Measurements from ENCODE around the gene NRXN3.

Gene NRXN3

DNA sequence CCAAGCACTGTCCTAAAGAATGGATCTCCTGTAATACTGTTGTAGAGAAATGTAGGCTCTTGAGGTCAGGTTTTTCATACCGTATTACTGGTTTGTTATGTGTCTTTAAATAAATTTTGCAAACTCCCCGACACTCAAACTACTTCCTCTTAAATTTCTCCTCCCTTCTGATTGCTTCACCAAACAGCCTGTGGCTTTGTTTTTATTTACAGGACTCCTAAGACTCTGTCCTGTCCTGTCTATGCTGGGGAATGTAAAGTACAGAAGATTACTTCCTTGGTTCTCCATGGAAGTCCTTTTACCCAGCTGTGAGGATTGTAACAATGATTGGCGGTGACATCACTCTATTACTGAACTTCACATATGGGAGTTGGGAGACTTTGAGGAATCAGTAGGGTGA, 1167.6 kb downstream of the NRXN3 start:
- Histone ChIP-seq H3K27ac (peak overlapping the region in 2 of 11 experiments; percentile 3 to 36; a peak in 3 of 22 replicates), H3K36me3 (no peaks in the 10 kb centered on the region), H3K27me3 (no peaks in the 10 kb centered on the region), H3K4me2 (peak overlapping the region in 5 of 11 experiments; percentile 0 to 35 (median 14); a peak in 6 of 22 replicates), H3K4me3 (no peak overlapping the region), H3K4me1 (peaks cover 0 to 14% (median 0%) of the 10 kb centered on the region in 10 experiments; a peak in 7 of 20 replicates), H3K9ac (no peak overlapping the region), H3K9me3 (replicated peaks in 1 of 11) (no peaks in the 10 kb centered on the region), H4K20me1 (no peaks in the 10 kb centered on the region)
- TF ChIP-seq Cebpa-rat (IDR thresholded peaks at IDR 0.05), result peak in 1 of 11 experiments; percentile 50; a peak in 2 of 22 replicates

DNA sequence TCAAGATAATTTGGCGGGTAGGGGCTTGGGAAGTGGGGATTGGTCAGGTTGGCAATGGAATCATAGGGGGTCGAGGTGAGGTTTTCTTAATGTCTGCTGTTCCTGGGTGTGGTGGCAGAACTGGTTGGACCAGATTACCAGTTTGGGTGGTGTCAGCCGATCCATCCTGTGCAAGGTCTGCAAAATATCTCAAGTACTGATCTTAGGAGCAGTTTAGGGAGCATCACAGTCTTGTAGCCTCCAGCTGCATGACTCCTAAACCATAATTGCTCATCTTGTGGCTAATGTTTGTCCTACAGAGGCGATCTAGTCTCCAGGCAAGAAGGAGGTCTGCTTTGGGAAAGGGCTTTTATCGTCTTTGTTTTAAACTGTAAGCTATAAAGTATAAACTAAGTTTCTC, 1172.8 kb downstream of the NRXN3 start:
- peaks cover 0 to 5% (median 0%) of the 10 kb centered on the region in 10 experiments; a peak in 7 of 20 replicates for H3K4me1 ChIP-seq
- H4K20me1 ChIP-seq, result no peaks in the 10 kb centered on the region
- TF ChIP-seq Cebpa-rat (IDR thresholded peaks at IDR 0.05), result no peak
- no peak overlapping the region for H3K9ac ChIP-seq
- no peak overlapping the region for H3K4me3 ChIP-seq
- no peaks in the 10 kb centered on the region for H3K9me3 ChIP-seq (replicated peaks in 1 of 11)
- no peak overlapping the region for H3K4me2 ChIP-seq
- H3K27ac ChIP-seq, result no peak overlapping the region
- no peaks in the 10 kb centered on the region for H3K27me3 ChIP-seq
- no peaks in the 10 kb centered on the region for H3K36me3 ChIP-seq

DNA sequence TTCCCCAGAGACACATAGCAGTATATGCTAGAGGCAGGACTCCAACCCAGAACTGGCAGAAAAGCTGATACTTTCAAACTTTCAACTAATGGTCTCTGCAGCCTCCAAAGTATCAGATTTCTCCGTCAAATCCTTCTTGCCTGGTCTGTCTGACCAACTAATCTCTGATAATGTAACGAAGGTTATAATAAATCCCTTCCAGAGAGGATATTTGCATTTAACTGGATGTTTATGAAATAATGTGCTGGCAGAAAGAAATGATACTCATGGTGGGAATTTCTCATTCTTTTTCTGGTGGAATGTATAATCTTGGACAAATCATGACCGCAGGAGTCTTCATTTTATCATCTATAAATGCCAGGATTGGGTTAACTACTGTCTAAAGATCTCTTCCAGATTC, 1180.8 kb downstream of the NRXN3 start:
- no peak overlapping the region for H3K4me3 ChIP-seq
- H4K20me1 ChIP-seq, result no peaks in the 10 kb centered on the region; a peak in 1 of 22 replicates
- H3K4me2 ChIP-seq, result no peak overlapping the region
- no peak overlapping the region for H3K27ac ChIP-seq
- TF ChIP-seq Cebpa-rat (IDR thresholded peaks at IDR 0.05), result no peak
- no peak overlapping the region for H3K9ac ChIP-seq
- H3K27me3 ChIP-seq, result no peaks in the 10 kb centered on the region
- no peaks in the 10 kb centered on the region for H3K9me3 ChIP-seq (replicated peaks in 1 of 11)
- no peaks in the 10 kb centered on the region for H3K36me3 ChIP-seq
- no peaks in the 10 kb centered on the region for H3K4me1 ChIP-seq

- no peak for TF ChIP-seq Cebpa-rat (IDR thresholded peaks at IDR 0.05)
- Histone ChIP-seq H3K9me3 (replicated peaks in 1 of 11) (no peaks in the 10 kb centered on the region), H3K27ac (no peak overlapping the region), H3K4me3 (no peak overlapping the region), H3K4me2 (no peak overlapping the region), H3K27me3 (no peaks in the 10 kb centered on the region), H3K36me3 (no peaks in the 10 kb centered on the region), H3K4me1 (no peaks in the 10 kb centered on the region), H4K20me1 (no peaks in the 10 kb centered on the region; a peak in 1 of 22 replicates), H3K9ac (no peak overlapping the region)
These were observed 1182.0 kb downstream of the NRXN3 start for GRCh38 chr14:79352076-79352630.

GRCh38 chr14:79354336-79354735, 1184.2 kb downstream of the NRXN3 start:
- H3K4me2 ChIP-seq, result no peak overlapping the region
- no peaks in the 10 kb centered on the region for H3K9me3 ChIP-seq (replicated peaks in 1 of 11)
- no peak overlapping the region for H3K4me3 ChIP-seq
- no peaks in the 10 kb centered on the region for H3K4me1 ChIP-seq
- no peak overlapping the region for H3K27ac ChIP-seq
- H3K9ac ChIP-seq, result no peak overlapping the region
- no peak for TF ChIP-seq Cebpa-rat (IDR thresholded peaks at IDR 0.05)
- H3K36me3 ChIP-seq, result no peaks in the 10 kb centered on the region
- no peaks in the 10 kb centered on the region; a peak in 1 of 22 replicates for H4K20me1 ChIP-seq
- no peaks in the 10 kb centered on the region for H3K27me3 ChIP-seq

GRCh38 chr14:79356040-79356439, 1185.9 kb downstream of the NRXN3 start:
- H3K27ac ChIP-seq, result no peak overlapping the region
- no peaks in the 10 kb centered on the region for H3K27me3 ChIP-seq
- TF ChIP-seq Cebpa-rat (IDR thresholded peaks at IDR 0.05), result no peak
- no peaks in the 10 kb centered on the region for H3K36me3 ChIP-seq
- H3K4me2 ChIP-seq, result no peak overlapping the region
- no peak overlapping the region for H3K4me3 ChIP-seq
- H3K9me3 ChIP-seq (replicated peaks in 1 of 11), result no peaks in the 10 kb centered on the region
- H4K20me1 ChIP-seq, result no peaks in the 10 kb centered on the region; a peak in 1 of 22 replicates
- H3K9ac ChIP-seq, result no peak overlapping the region
- H3K4me1 ChIP-seq, result no peaks in the 10 kb centered on the region

- Histone ChIP-seq H3K9ac (no peak overlapping the region), H4K20me1 (no peaks in the 10 kb centered on the region; a peak in 1 of 22 replicates), H3K4me2 (no peak overlapping the region), H3K27ac (no peak overlapping the region), H3K9me3 (replicated peaks in 1 of 11) (no peaks in the 10 kb centered on the region), H3K27me3 (no peaks in the 10 kb centered on the region), H3K4me3 (no peak overlapping the region), H3K4me1 (no peaks in the 10 kb centered on the region), H3K36me3 (no peaks in the 10 kb centered on the region)
- TF ChIP-seq Cebpa-rat (IDR thresholded peaks at IDR 0.05), result no peak
These were observed 1187.1 kb downstream of the NRXN3 start for GRCh38 chr14:79357307-79357706.

DNA sequence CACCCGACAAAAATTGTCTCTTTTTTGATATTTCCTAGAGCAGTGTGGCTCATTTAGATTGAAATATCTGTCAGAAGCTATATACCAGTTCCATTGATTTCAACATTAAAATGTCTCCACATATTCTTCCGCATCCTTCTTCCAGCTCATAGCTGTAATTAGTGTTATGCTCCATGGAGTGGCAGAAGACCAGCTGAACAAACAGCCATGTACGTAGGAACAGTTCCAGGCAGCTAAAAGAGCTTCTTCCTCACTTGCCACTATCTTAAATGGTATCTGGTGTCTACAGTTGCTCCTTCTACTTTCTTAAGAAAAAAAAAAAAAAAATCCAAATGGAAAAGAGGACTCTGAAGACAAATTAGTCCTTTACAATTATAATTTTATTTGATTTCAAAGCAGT, 1193.1 kb downstream of the NRXN3 start:
- Histone ChIP-seq H3K4me3 (no peak overlapping the region), H3K4me2 (no peak overlapping the region), H3K27ac (no peak overlapping the region), H3K9ac (no peak overlapping the region), H3K4me1 (no peaks in the 10 kb centered on the region), H3K9me3 (replicated peaks in 1 of 11) (no peaks in the 10 kb centered on the region), H3K36me3 (no peaks in the 10 kb centered on the region), H4K20me1 (no peaks in the 10 kb centered on the region), H3K27me3 (no peaks in the 10 kb centered on the region)
- TF ChIP-seq Cebpa-rat (IDR thresholded peaks at IDR 0.05), result no peak

- Histone ChIP-seq H4K20me1 (no peaks in the 10 kb centered on the region), H3K36me3 (no peaks in the 10 kb centered on the region), H3K4me1 (no peaks in the 10 kb centered on the region), H3K27ac (no peak overlapping the region), H3K9ac (no peak overlapping the region), H3K4me2 (no peak overlapping the region), H3K4me3 (no peak overlapping the region), H3K27me3 (no peaks in the 10 kb centered on the region), H3K9me3 (replicated peaks in 1 of 11) (no peaks in the 10 kb centered on the region)
- TF ChIP-seq Cebpa-rat (IDR thresholded peaks at IDR 0.05), result no peak
These were observed 1199.5 kb downstream of the NRXN3 start for GRCh38 chr14:79369359-79370332.

Data from BLaER1 treated with 17β-estradiol and CSF1 and Interleukin-3, amounts not matched to agents 10 nM and 100 nM (cell line).